Measurements from ENCODE around the gene DUSP22.

DNA sequence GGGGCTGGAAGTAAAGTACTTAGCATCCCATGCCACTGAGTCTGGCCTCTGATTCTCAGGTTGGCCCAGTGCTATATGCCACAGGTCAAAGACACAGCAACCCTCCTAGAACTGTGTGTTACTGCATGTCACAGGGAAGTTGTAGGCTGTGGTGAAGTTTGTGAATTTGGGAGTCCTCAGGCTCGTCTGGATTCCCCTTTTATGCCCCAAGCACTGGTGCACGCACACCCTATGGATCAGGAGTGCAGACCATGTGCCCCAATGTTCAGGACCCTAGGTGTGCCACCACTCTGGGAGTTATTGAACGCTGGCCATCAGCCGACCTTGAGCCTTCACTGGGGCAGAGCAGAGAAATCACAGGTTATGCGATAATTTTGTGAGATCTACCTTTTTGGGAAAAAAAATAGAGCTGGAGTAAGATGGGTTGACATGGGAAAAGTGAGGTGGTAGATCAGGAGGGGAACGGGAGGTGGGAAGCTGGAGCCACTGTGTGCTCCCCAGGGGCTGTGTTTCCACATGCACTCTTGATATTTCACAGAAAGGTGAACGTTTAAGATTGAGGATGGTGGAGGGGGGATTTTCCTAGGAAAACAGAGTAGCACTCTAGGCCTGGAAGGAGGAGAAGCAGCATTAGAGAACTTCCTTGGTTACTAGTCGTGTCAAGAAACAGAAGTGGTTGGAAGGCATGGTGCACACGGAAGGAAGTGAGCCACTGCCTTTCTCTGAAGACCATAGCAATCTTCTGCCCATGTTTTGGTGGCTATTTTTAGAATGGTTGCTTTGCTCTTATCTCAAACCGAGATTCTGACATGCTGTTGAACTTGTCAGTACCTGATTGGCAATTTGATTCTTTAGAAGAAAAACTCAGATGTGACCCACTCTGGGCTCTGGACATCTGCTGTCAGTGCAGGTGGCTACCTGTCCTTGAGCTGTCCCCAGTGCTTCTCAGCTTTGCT lies 44.1 kb downstream of the DUSP22 start:
- TF ChIP-seq, protein P1, sequence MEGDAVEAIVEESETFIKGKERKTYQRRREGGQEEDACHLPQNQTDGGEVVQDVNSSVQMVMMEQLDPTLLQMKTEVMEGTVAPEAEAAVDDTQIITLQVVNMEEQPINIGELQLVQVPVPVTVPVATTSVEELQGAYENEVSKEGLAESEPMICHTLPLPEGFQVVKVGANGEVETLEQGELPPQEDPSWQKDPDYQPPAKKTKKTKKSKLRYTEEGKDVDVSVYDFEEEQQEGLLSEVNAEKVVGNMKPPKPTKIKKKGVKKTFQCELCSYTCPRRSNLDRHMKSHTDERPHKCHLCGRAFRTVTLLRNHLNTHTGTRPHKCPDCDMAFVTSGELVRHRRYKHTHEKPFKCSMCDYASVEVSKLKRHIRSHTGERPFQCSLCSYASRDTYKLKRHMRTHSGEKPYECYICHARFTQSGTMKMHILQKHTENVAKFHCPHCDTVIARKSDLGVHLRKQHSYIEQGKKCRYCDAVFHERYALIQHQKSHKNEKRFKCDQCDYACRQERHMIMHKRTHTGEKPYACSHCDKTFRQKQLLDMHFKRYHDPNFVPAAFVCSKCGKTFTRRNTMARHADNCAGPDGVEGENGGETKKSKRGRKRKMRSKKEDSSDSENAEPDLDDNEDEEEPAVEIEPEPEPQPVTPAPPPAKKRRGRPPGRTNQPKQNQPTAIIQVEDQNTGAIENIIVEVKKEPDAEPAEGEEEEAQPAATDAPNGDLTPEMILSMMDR (IDR thresholded peaks at IDR 0.05) = no peak
- TF ChIP-seq POLR2A (IDR thresholded peaks at IDR 0.05) = no peak

Measured in Peyer's patch (tissue), 4 donors.